K562 (cell line): ENCODE data around the gene ENTPD3. TPM values are rescaled to one million over a fixed set of nuclear protein-coding genes. Genes with fewer than 3 reads are reported as not detected.

Experiments
- ATAC-seq: fragments of 200-7000 bp; cut with Tn5 transposase; 3 replicates; pipeline ENCODE4 v1.9.1; 2020; ENCODE audit warnings: moderate library complexity
- BruUV-seq: library from RNA; stranded (reverse); fragments of 400-500 nt; replicated peaks from 2 replicates; lab custom pipeline; 2021; lab: Mats Ljungman, UMichigan
- CTCF ChIA-PET: fragments of 300-600 bp; formaldehyde crosslinking; extraction: SDS; loops from one replicate; lab custom pipeline; 2021; ENCODE audit warnings: low intra/inter-chr PET ratio; lab: Yijun Ruan, JAX
- POLR2A ChIA-PET: fragments of 300-600, 350-650 bp; sonication (Branson Sonifier 250); formaldehyde crosslinking; extraction: SDS; loops from one replicate; lab custom pipeline; 2021; ENCODE audit warnings: antibody characterized with exemption, inconsistent platforms; lab: Yijun Ruan, JAX
- DNase-seq, 4 experiments: peaks; one replicate each; pipeline versions ENCODE4 v3.0.0 to v3.0.0-alpha.2; 2011 to 2018; ENCODE audit warnings: low spot score in 3 of 4, mixed read lengths in 3 of 4; ENCODE audit errors: extremely low read depth in 1 of 4
- FAIRE-seq: peaks from 2 replicates; lab custom pipeline; 2011; peaks lifted over from hg19 to GRCh38; lab: Jason Lieb, UNC
- H2AFZ ChIP-seq: 2 replicates; pipeline ENCODE4 v1.6.0; 2011; ENCODE audit warnings: low read depth, low read length, control low read depth, inconsistent platforms
- H3K27ac ChIP-seq: fragments of 200-600 bp; 3 replicates; pipeline ENCODE4 v1.8.0; 2011; ENCODE audit warnings: low read depth, mild to moderate bottlenecking, control low read depth, inconsistent platforms, low read length, moderate library complexity, mixed read lengths; ENCODE audit errors: extremely low read depth
- H3K27me3 ChIP-seq, 2 experiments: fragments of 300-600 bp in 1 of 2; 2 replicates in 1 of 2; 3 replicates in 1 of 2; pipeline versions ENCODE4 v1.6.0 to v1.8.0; 2011; ENCODE audit warnings: inconsistent platforms in 2 of 2, low read length in 2 of 2, mild to moderate bottlenecking in 1 of 2, mixed read lengths in 1 of 2, moderate library complexity in 1 of 2; ENCODE audit not compliant: control insufficient read depth in 2 of 2, insufficient read depth in 2 of 2
- H3K36me3 ChIP-seq: fragments of 300-600 bp; 3 replicates; pipeline ENCODE4 v1.8.0; 2011; ENCODE audit warnings: mild to moderate bottlenecking, low read length, inconsistent platforms; ENCODE audit not compliant: control insufficient read depth, insufficient read depth
- H3K4me1 ChIP-seq, 2 experiments: fragments of 200-600 bp in 1 of 2; replicated peaks in 1 of 2; 2 replicates in 1 of 2; 3 replicates in 1 of 2; pipeline versions ENCODE4 v1.5.1 to v1.8.0; 2011; ENCODE audit warnings: inconsistent platforms in 2 of 2, low read length in 2 of 2, mild to moderate bottlenecking in 1 of 2, mixed read lengths in 1 of 2, moderate library complexity in 1 of 2; ENCODE audit not compliant: control insufficient read depth in 2 of 2, insufficient read depth in 2 of 2
- H3K4me2 ChIP-seq: 2 replicates; pipeline ENCODE4 v1.6.1; 2011; ENCODE audit warnings: low read length, control low read depth, inconsistent platforms, mixed read lengths; ENCODE audit not compliant: insufficient read depth
- H3K4me3 ChIP-seq: fragments of 200-600 bp; sonication (generic), shearing (Covaris generic); 2 replicates; pipeline ENCODE4 v1.5.1; 2016; ENCODE audit warnings: control low read depth, inconsistent platforms
- H3K79me2 ChIP-seq: fragments of 200-600 bp; 3 replicates; pipeline ENCODE4 v1.8.0; 2011; ENCODE audit warnings: low read length, inconsistent platforms; ENCODE audit not compliant: control insufficient read depth, insufficient read depth
- H3K9ac ChIP-seq, 2 experiments: 2 replicates each; pipeline versions ENCODE4 v1.6.0 to v1.6.1; 2011; ENCODE audit warnings: low read depth in 2 of 2, low read length in 2 of 2, control low read depth in 1 of 2, inconsistent platforms in 1 of 2, mild to moderate bottlenecking in 1 of 2, mixed read lengths in 1 of 2; ENCODE audit not compliant: insufficient read depth in 1 of 2
- H3K9me1 ChIP-seq: one replicate; pipeline ENCODE4 v1.6.0; 2011; ENCODE audit warnings: inconsistent platforms, mild to moderate bottlenecking, low read length, moderate library complexity; ENCODE audit not compliant: control insufficient read depth, insufficient read depth
- H3K9me3 ChIP-seq: replicated peaks from 2 replicates; pipeline ENCODE4 v1.5.1; 2011; ENCODE audit warnings: low read depth, low read length, inconsistent platforms; ENCODE audit not compliant: control insufficient read depth, insufficient read depth
- H4K20me1 ChIP-seq: replicated peaks from 2 replicates; pipeline ENCODE4 v1.6.1; 2011; ENCODE audit warnings: low read length, inconsistent platforms, mixed read lengths; ENCODE audit not compliant: control insufficient read depth, insufficient read depth
- KAT8 ChIP-seq: fragments of 450-650 bp; IDR thresholded peaks from 2 replicates; pipeline ENCODE4 v1.6.1; 2016; ENCODE audit warnings: low read depth, mild to moderate bottlenecking
- MEIS2 ChIP-seq: fragments of 450-650 bp; IDR thresholded peaks from 2 replicates; pipeline ENCODE4 v1.6.1; 2014; ENCODE audit warnings: mild to moderate bottlenecking; ENCODE audit not compliant: partially characterized antibody
- WGBS: fragments of 100-300 bp; shearing (Covaris generic); methylation state at CpG from one replicate; pipeline ENCODE4 v1.1.6; 2016; ENCODE audit warnings: low coverage, mixed read lengths; ENCODE audit not compliant: insufficient coverage; ENCODE audit errors: missing lambda C conversion rate; 5-methylcytosine and 5-hydroxymethylcytosine counted together
- in situ Hi-C: fragments of 300-500 bp; cut with MboI; formaldehyde crosslinking; loops from 4 replicates; pipeline ENCODE4 v1.15.0; 2018; ENCODE audit warnings: inconsistent platforms, mixed read lengths
- intact Hi-C: fragments of 100-400 bp; cut with micrococcal nuclease; formaldehyde crosslinking; loops from 2 replicates; pipeline ENCODE4 v1.14.2; 2022
- polyA plus RNA-seq, 8 experiments: library from polyadenylated mRNA; depleted of rRNA in 4 of 8; stranded (reverse) in 5 of 8; unstranded in 3 of 8; fragments of >200 nt; fragmentation: Nextera tagmentation in 2 of 8; fragmentation: Illumina TruSeq in 1 of 8; extraction: Ambion mirVana in 2 of 8; extraction: Trizol in 1 of 8; gene quantifications; 2 replicates each; pipeline versions ENCODE4 v1.2.1 to v1.2.3, GENCODE V29; 2011 to 2014; ENCODE audit warnings: inconsistent platforms in 1 of 8, missing spikeins in 1 of 8
- total RNA-seq, 7 experiments: library from RNA; depleted of rRNA in 6 of 7; stranded (reverse); fragments of >200 nt in 6 of 7; fragmentation: Illumina TruSeq in 2 of 7; extraction: Trizol in 2 of 7; gene quantifications; 2 replicates each; pipeline versions ENCODE4 v1.2.1 to v1.2.3, GENCODE V29; 2011 to 2021; ENCODE audit warnings: low replicate concordance in 1 of 7
- TF ChIP-seq, protein P1 (sequence below): fragments of 450-650 bp; IDR thresholded peaks from 2 replicates; pipeline ENCODE4 v1.6.1; 2016
- TF ChIP-seq, protein P2 (sequence below), 2 experiments: IDR thresholded peaks in 1 of 2; conservative IDR thresholded peaks in 1 of 2; 2 replicates each; pipeline ENCODE4 v1.6.1; 2016; ENCODE audit warnings: low read depth in 2 of 2, mild to moderate bottlenecking in 1 of 2, missing compliant biosample characterization in 1 of 2, missing genetic modification characterization in 1 of 2, moderate library complexity in 1 of 2

The ENTPD3 gene
- total and polyA plus RNA-seq, 9 of the 15 experiments (the other 6 are each of a cell fraction or from before 2014, with no cell fraction given) = 0.23 to 2.1 (median 0.58) TPM

DNA sequence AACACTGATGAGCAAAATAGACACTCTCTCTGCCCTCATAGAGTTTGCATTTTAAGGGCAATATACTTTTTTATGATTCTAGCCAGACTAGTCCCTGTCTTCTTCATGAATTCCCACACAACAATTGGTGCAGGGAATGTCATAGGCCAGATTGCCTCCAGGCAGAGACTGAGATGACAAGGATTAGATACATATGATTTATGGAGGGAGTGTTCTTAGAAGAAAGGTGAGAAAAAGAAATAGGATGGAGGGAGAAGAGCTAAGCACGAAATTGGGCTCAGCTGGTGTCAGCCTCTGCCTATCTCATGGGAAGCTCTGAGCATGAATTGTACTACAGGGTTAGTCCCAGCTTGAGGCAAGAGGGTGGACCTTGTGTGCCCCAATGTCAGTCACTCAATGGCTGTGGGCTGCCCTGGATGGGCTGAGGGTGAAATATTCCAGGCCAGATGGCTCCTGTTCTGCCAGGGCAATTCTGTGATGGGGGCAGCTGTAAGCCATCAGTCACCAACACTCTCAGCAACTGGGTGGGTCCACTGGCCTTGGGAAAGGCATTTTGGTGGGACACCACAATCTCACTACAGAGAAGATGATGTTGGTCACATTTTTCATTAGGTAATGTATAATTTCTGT lies 46.3 kb upstream of the ENTPD3 start:
- no peak for ATAC-seq

More for the DNA sequence above, 46.3 kb upstream of the ENTPD3 start:
- H3K79me2 ChIP-seq = no peaks in the 10 kb centered on the region
- FAIRE-seq (no peak), DNase-seq (no peak)
- no TSS peak for BruUV-seq
- TF ChIP-seq MEIS2 (peak; percentile 67), KAT8 (no peak)
- TF ChIP-seq, protein P1, sequence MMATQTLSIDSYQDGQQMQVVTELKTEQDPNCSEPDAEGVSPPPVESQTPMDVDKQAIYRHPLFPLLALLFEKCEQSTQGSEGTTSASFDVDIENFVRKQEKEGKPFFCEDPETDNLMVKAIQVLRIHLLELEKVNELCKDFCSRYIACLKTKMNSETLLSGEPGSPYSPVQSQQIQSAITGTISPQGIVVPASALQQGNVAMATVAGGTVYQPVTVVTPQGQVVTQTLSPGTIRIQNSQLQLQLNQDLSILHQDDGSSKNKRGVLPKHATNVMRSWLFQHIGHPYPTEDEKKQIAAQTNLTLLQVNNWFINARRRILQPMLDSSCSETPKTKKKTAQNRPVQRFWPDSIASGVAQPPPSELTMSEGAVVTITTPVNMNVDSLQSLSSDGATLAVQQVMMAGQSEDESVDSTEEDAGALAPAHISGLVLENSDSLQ = peak; percentile 58
- TF ChIP-seq, protein P2, sequence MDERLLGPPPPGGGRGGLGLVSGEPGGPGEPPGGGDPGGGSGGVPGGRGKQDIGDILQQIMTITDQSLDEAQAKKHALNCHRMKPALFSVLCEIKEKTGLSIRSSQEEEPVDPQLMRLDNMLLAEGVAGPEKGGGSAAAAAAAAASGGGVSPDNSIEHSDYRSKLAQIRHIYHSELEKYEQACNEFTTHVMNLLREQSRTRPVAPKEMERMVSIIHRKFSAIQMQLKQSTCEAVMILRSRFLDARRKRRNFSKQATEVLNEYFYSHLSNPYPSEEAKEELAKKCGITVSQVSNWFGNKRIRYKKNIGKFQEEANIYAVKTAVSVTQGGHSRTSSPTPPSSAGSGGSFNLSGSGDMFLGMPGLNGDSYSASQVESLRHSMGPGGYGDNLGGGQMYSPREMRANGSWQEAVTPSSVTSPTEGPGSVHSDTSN (CRISPR knock-in tag; IDR thresholded peaks at IDR 0.05; ENCODE audit: low read depth) = no peak
- TF ChIP-seq, protein P2 (tag; conservative IDR thresholded peaks at IDR 0.05; ENCODE audit: low read depth) = 0 out of 2 replicates have a peak, but pooled peaks have one; percentile 24
- no peak overlapping the region for H3K27ac ChIP-seq
- ChIA-PET CTCF (no interaction called here), POLR2A (interaction anchor here (0.6 to 0.9 kb wide), 2 partner anchors 11 to 14 kb away, joined by 3 to 4 read pairs; no protein-coding TSS in a partner anchor)
- H3K4me2 ChIP-seq = no peak overlapping the region
- in situ Hi-C loops = no loop called here
- H3K9ac ChIP-seq = no peak overlapping the region
- H2AFZ ChIP-seq = no peak overlapping the region
- WGBS = 5% methylated on average over 1 of the region's 1 CpG
- no peaks in the 10 kb centered on the region for H3K9me1 ChIP-seq
- no peaks in the 10 kb centered on the region for H3K36me3 ChIP-seq
- no peaks in the 10 kb centered on the region for H3K9me3 ChIP-seq
- no peaks in the 10 kb centered on the region for H3K27me3 ChIP-seq
- intact Hi-C loops = no loop called here
- no peaks in the 10 kb centered on the region for H4K20me1 ChIP-seq
- H3K4me1 ChIP-seq = peaks cover 5 to 21% of the 10 kb centered on the region in 2 experiments; a peak in 4 of 5 replicates
- no peak overlapping the region for H3K4me3 ChIP-seq
